Caco-2 (cell line): ENCODE results near the gene ADARB2. TPM values are rescaled to one million over a fixed set of nuclear protein-coding genes. Genes with fewer than 3 reads are reported as not detected.
A peak's percentile ranks its signal among the peaks of the same experiment; 100 is the strongest.
"Not testable (repeated sequence)": the region's sequence is repeated elsewhere in the genome, so short reads cannot be mapped to it uniquely, and the experiment has no call there.

Experiments used
- BruUV-seq: library from RNA; stranded (reverse); fragments of 400-500 nt; replicated peaks from 2 replicates; lab custom pipeline; 2021; lab: Mats Ljungman, UMichigan
- CTCF ChIA-PET: fragments of 300-600 bp; sonication (Branson Sonifier 250); formaldehyde crosslinking; loops from one replicate; lab custom pipeline; 2022; ENCODE audit warnings: antibody characterized with exemption; lab: Charles Lee
- POLR2A ChIA-PET: fragments of 300-600 bp; sonication (Branson Sonifier 250); formaldehyde crosslinking; loops from one replicate; lab custom pipeline; 2022; ENCODE audit warnings: antibody characterized with exemption; lab: Charles Lee
- DNase-seq, 2 experiments: peaks; one replicate each; pipeline versions ENCODE4 v3.0.0 to v3.0.0-alpha.2; 2020 to 2022
- H3K27me3 ChIP-seq: replicated peaks from 2 replicates; pipeline ENCODE4 v1.6.0; 2011; ENCODE audit warnings: low read length; ENCODE audit not compliant: control insufficient read depth, insufficient read depth
- H3K36me3 ChIP-seq: 2 replicates; pipeline ENCODE4 v1.5.1; 2011; ENCODE audit warnings: low read length; ENCODE audit not compliant: control insufficient read depth, insufficient read depth
- H3K4me1 ChIP-seq: fragments of 250-450 bp; sonication (Bioruptor Pico); 2 replicates; pipeline ENCODE4 v1.5.1; 2020; ENCODE audit warnings: mild to moderate bottlenecking
- H3K4me3 ChIP-seq: 2 replicates; pipeline ENCODE4 v1.5.1; 2011; ENCODE audit warnings: low read depth, mild to moderate bottlenecking, control low read depth, low read length
- H3K9me3 ChIP-seq: fragments of 250-450 bp; sonication (Bioruptor Pico); 2 replicates; pipeline ENCODE4 v1.5.1; 2020; ENCODE audit warnings: mild to moderate bottlenecking, moderate library complexity
- H3K27ac Mint-ChIP-seq: one replicate; pipeline ENCODE4 v1.8.0; 2022; ENCODE audit warnings: mixed read lengths; ENCODE audit not compliant: unreplicated experiment
- H3K27me3 Mint-ChIP-seq: one replicate; pipeline ENCODE4 v1.8.0; 2022; ENCODE audit warnings: mixed read lengths; ENCODE audit not compliant: insufficient read depth, unreplicated experiment
- H3K36me3 Mint-ChIP-seq: one replicate; pipeline ENCODE4 v1.8.0; 2022; ENCODE audit warnings: mild to moderate bottlenecking, mixed read lengths; ENCODE audit not compliant: insufficient read depth, unreplicated experiment
- H3K4me1 Mint-ChIP-seq: one replicate; pipeline ENCODE4 v1.8.0; 2022; ENCODE audit warnings: low read depth, mixed read lengths; ENCODE audit not compliant: unreplicated experiment
- H3K4me3 Mint-ChIP-seq: one replicate; pipeline ENCODE4 v1.8.0; 2022; ENCODE audit warnings: mild to moderate bottlenecking, moderate library complexity, mixed read lengths; ENCODE audit not compliant: unreplicated experiment
- H3K9me3 Mint-ChIP-seq: one replicate; pipeline ENCODE4 v1.8.0; 2022; ENCODE audit warnings: mixed read lengths; ENCODE audit not compliant: unreplicated experiment
- CTCF ChIP-seq, 2 experiments: fragments of 200-600 bp in 1 of 2; IDR thresholded peaks; 1 replicate in 1 of 2; 2 replicates in 1 of 2; pipeline versions ENCODE4 v1.5.1 to v1.8.0; 2011 to 2022; ENCODE audit warnings: antibody characterized with exemption in 1 of 2, control low read depth in 1 of 2, inconsistent platforms in 1 of 2, low read depth in 1 of 2, low read length in 1 of 2, mild to moderate bottlenecking in 1 of 2, moderate library complexity in 1 of 2; ENCODE audit not compliant: insufficient read depth in 1 of 2, severe bottlenecking in 1 of 2, unreplicated experiment in 1 of 2
- intact Hi-C: fragments of 100-400 bp; cut with micrococcal nuclease; formaldehyde crosslinking; loops from one replicate; pipeline ENCODE4 v1.10.0; 2022; ENCODE audit not compliant: unreplicated experiment
- total RNA-seq: library from RNA; stranded (reverse); gene quantifications from 2 replicates; pipeline ENCODE4 v1.2.3, GENCODE V29; 2022

ADARB2 gene
- total RNA-seq, 1 experiment from 2014 or later, result 0.27 TPM

DNA sequence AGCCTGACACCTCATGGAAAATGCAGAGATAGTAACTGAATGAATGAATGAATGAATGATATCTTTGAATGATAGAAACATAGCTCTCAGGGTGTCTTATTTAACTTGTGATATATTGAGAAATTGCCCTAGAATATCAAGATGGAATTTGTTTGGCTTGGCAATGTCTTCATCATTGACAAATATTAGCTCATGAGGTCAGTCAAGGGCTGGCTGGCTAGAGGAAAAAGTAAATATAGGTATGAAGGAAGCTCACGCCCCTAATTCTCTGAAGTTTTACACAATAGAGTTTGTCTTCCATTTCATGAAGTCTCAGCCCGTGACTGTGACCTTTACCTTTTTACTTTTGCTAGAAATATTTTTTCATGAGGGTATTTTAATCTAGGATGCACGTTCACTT is 305.2 kb downstream of the ADARB2 start:
- no TSS peak for BruUV-seq
- CTCF ChIA-PET, result interaction anchor here (1.2 kb wide), 1 partner anchor 11 kb away, joined by 3 read pairs; no protein-coding TSS in a partner anchor

DNA sequence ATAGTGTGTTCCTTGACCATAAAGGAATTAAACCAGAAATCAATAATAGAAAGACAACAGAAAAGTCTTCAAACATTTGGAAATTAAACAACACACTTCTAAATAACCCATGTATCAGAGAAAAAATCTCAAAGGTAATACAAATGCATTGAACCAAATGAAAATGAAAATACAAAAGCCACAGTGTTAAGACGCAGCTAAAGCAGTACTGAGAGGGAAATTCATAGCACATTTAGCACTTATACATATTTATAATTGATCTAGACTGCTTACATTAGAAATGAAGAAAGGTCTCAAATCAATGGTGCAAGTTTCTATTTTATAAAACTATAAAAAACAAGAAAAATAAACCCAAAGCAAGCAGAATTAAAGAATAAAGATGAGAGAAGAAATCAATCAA is 306.1 kb downstream of the ADARB2 start:
- Histone ChIP-seq H3K4me3 (no peak overlapping the region), H3K36me3 (no peaks in the 10 kb centered on the region), H3K4me1 (peaks cover 8% of the 10 kb centered on the region; the same call in 1 of the 2 replicates), H3K9me3 (peaks cover 8% of the 10 kb centered on the region; the same call in 1 of the 2 replicates), H3K27me3 (peaks cover 4% of the 10 kb centered on the region)
- TF ChIP-seq CTCF (IDR thresholded peaks at IDR 0.05; ENCODE audit: insufficient read depth in 1 of 2, low read depth in 1 of 2, low read length in 1 of 2, severe bottlenecking in 1 of 2, unreplicated experiment in 1 of 2), result no peak
- intact Hi-C loops, result no loop called here
- POLR2A ChIA-PET, result no interaction called here
- CTCF ChIA-PET, result interaction anchor here (1.2 kb wide), 1 partner anchor 10 kb away, joined by 3 read pairs; no protein-coding TSS in a partner anchor
- Mint-ChIP-seq H3K36me3 (no peaks in the 10 kb centered on the region), H3K4me3 (no peak overlapping the region), H3K27me3 (peaks cover 8% of the 10 kb centered on the region), H3K4me1 (no peaks in the 10 kb centered on the region), H3K9me3 (peaks cover 10% of the 10 kb centered on the region), H3K27ac (no peak overlapping the region)
- DNase-seq, result no peak
- no TSS peak for BruUV-seq

More for the DNA sequence above, 305.2 kb downstream of the ADARB2 start:
- H3K4me1 Mint-ChIP-seq, result no peaks in the 10 kb centered on the region
- no peak for TF ChIP-seq CTCF (IDR thresholded peaks at IDR 0.05; ENCODE audit: insufficient read depth in 1 of 2, low read depth in 1 of 2, low read length in 1 of 2, severe bottlenecking in 1 of 2, unreplicated experiment in 1 of 2)
- no peaks in the 10 kb centered on the region for H3K36me3 Mint-ChIP-seq
- no peak overlapping the region for H3K4me3 Mint-ChIP-seq
- peaks cover 8% of the 10 kb centered on the region; the same call in 1 of the 2 replicates for H3K9me3 ChIP-seq
- H3K36me3 ChIP-seq, result no peaks in the 10 kb centered on the region
- peaks cover 8% of the 10 kb centered on the region; the same call in 1 of the 2 replicates for H3K4me1 ChIP-seq
- H3K27me3 Mint-ChIP-seq, result peaks cover 6% of the 10 kb centered on the region
- no peak overlapping the region for H3K27ac Mint-ChIP-seq
- no peak overlapping the region for H3K4me3 ChIP-seq
- POLR2A ChIA-PET, result no interaction called here
- intact Hi-C loops, result no loop called here
- no peaks in the 10 kb centered on the region; the same call in 1 of the 2 replicates for H3K27me3 ChIP-seq
- DNase-seq, result peak in 1 of 2 experiments; percentile 42
- H3K9me3 Mint-ChIP-seq, result peaks cover 10% of the 10 kb centered on the region

DNA sequence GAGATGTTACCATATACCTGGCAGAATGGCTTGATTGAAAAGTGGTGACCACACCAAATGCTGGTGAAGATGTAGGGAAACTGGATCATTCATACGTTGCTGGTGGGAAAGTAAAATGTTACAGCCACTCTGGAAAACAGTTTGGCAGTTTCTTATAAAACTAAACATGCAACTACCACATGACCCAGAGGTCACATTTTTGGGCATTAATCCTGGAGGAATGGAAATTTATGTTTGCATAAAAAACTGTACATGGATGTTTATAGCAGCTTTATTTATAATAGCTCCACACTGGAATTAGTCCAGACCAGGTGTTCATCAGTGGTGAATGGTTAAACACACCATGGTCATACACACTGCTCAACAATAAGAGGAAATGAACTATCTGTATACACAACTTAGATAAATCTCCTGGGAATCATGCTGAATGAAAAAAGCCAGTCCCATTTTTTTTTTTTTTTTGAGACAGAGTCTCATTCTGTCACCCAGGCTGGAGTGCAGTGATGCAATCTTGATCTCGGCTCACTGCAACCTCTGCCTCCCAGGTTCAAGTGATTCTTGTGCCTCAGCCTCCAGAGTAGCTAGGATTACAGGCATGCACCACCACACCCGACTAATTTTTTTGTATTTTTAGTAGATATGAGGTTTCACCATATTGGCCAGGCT is 309.7 kb downstream of the ADARB2 start:
- H3K4me3 ChIP-seq, DNase-seq, CTCF ChIA-PET, H3K9me3 ChIP-seq, H3K27ac Mint-ChIP-seq, POLR2A ChIA-PET, H3K36me3 ChIP-seq, H3K36me3 Mint-ChIP-seq, H3K27me3 ChIP-seq, BruUV-seq, intact Hi-C loops, H3K4me1 ChIP-seq, H3K4me3 Mint-ChIP-seq, H3K4me1 Mint-ChIP-seq, H3K9me3 Mint-ChIP-seq: not testable (repeated sequence)
- H3K27me3 Mint-ChIP-seq, result peaks cover 13% of the 10 kb centered on the region
